NCI-H460 (cell line): ENCODE results near the gene RAB21. TPM values are rescaled to one million over a fixed set of nuclear protein-coding genes. Genes with fewer than 3 reads are reported as not detected.
A peak's percentile ranks its signal among the peaks of the same experiment; 100 is the strongest.
"Not testable (repeated sequence)": the region's sequence is repeated elsewhere in the genome, so short reads cannot be mapped to it uniquely, and the experiment has no call there.

Source experiments
- DNase-seq: peaks from one replicate; pipeline ENCODE4 v3.0.0-alpha.2; 2016; ENCODE audit warnings: low read depth; ENCODE audit errors: extremely low read depth
- total RNA-seq: library from RNA; depleted of rRNA; stranded (reverse); fragments of >200 nt; shearing (Covaris generic); gene quantifications from 2 replicates; pipeline ENCODE4 v1.2.3, GENCODE V29; 2014

RAB21 gene
- total RNA-seq, 1 experiment from 2014 or later, result 45.2 TPM

DNA sequence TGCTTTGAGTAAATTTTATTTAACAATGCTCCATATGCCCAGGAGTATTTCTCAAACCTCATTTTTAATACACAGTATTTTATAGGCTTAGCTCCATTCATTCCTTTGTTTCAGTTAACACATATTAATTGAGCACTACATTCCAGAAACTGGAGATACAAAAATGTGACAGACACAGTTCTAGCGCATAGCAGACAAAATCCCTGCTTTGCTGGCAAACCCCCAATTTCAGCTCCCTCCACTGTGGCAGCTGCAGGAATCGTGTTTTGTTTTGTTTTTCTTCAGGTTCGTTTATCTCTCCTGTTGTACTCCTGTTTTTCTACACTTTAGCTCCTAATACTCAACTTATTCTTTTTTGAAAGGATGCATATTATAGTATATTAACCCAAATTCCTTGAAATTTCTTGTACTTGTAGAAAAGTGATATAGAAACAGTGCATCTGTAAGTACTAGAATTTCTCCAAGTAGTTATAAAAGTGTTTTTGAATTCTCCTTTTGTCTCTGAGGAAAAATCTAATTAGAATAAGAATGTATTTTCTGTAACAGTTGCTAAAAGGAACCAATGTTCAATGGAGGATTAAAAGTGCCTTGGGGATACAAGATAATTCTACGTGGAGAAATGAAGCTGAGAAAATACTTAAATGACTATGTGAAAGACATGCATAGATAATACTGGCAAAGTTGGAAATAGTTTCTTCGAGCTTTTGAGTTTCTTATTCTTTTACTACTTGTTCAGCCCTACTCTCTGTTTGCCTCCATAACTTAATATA, 6.4 kb upstream of the RAB21 start:
- DNase-seq, result no peak

DNA sequence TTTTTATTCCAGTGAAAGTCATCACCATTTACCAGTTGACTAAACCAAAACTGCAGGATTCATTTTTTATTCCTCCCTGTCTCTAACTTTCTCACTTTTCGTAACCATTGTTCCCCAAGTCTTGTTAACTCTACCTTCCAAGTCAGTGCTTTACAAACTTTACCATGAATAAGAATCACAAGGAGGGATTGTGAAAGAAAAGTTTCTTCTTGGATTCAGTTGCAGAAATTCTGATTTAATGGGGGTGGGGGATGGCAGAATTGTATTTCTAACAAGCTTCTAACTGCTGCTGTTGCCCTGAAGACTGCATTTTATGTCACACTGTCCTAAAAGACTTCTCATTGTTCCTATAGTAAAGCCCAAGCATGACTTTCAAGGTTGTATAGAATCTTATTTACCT, 5.0 kb upstream of the RAB21 start:
- no peak for DNase-seq

DNA sequence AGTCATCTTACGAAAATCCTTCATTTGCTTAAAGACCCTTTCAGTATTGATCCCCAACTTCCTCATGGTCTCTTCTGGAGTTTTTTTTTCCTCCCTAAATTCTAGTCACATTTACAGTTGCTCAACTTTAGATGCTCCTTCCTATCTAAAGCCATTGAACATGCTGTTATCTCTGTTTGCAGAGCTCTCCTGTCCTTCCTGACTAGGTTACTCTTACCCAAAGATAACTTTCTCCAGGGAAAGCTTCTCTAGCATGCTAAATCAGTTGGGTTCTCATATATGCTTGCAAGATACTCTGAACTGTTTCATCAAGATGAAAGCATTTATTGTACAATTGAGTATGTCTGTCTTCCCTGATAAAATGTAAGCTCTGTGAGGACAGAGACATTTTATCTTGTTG, 1.8 kb upstream of the RAB21 start:
- DNase-seq, result no peak

DNA sequence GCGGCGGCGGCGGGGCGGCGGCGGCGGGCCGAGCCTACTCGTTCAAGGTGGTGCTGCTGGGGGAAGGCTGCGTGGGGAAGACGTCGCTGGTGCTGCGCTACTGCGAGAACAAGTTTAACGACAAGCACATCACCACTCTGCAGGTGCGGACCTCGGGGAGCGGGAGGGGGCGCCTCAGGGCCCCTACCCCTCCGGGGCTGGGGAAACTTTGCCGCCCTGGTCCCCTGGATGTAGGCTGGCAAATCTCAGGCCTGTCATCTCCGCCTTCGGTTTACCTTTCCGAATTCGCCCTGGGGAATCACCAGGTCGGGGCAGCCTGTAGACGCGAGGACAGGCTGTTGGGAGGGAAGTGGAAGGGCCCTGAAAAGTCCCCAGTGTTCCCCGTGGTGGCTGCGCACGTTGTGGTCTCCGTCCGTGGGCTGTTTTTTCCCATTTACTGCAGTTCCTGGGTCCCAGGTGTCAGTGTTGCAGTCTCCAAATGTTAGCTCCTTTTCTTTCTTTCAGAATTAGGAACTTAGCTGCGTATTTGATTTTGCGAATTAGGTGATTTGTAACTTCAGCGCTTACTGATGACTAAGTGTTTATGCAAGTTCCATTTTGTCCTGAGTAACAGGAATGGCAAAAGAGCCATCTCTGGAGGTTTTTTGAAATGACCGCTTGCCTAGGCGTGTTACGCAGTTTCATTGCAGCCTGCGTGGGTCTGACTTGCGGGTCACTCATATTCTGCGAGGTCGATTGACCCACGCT, 656 bp downstream of the RAB21 start:
- no peak for DNase-seq

DNA sequence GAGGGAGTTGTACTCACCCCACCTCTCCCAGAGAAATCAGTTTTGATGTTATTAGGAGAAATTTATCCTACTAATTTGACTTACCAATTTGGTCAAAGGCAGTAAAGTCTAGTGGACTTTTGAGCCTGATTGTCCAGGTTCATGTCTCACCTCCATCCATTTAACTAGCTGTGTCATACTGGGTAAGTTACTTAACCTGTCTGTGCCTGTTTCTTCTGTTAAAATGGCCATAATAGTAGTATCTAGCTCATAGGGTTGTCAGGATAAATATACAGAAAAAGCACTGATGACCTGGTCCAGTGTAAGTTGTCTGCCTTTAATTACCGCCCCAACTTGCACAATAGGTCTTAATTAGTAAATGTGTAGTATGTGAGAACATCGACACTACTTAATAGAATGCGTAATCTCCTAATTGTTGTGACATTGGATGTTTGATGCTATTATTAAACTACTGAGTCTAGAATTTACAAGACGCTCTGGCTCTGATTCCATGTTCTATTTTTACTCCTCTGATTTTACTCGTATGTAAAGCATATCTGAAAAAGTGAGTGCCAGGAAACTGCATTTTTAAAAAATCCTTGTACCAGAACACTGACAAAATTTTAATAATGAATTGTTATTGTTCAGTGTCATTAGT, 1.5 kb downstream of the RAB21 start:
- no peak for DNase-seq

DNA sequence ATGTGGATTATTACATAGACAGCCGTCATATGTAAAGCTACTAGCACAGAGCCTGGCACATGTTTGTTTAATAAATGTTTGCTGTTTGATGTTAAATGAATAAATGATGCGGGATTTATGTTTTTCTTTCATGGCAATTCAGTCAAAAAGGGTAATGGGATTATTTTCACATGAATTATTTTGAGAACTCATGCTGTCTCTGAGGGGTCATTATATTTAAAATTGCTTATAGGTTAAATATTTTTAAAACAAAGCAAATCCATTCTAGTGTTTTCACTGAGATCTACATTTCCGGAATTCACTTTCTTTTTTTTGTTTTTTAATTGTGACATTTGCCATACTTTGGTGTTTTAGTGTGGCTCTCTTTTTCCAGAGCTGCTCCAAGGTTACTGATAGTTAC, 5.3 kb downstream of the RAB21 start:
- no peak for DNase-seq

DNA sequence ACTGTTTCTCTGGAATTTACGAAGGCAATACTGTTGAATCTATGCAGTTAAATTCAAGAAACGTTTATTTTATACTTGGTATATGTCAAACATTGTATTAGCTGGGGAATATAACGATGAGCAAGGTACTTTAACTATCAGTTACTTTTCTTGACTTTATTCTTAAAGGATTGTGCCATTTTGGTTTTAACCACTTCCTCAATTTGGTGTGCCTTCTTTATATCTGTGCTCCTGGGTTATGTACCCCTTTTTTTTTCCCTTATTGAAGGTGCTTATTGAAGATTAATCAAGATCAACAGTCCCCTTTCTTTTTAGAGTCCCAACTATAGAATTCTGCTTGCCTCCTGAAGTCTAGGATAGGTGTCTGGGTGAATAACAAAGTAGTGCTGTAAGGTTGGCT, 5.8 kb downstream of the RAB21 start:
- DNase-seq, result no peak

DNA sequence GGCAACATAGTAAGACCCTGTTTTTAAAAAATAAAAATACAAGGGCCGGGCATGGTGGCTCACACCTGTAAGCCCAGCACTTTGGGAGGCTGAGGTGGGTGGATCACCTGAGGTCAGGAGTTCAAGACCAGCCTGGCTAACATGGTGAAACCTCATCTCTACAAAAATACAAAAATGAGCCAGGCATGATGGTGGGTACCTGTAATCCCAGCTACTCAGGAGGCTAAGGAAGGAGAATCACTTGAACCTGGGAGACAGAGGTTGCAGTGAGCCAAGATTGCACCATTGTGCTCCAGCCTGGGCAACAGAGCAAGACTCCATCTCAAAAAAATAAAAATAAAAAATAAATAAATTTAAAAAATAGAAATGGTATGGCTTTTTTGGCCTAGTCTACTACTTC, 6.7 kb downstream of the RAB21 start:
- DNase-seq, result not testable (repeated sequence)

DNA sequence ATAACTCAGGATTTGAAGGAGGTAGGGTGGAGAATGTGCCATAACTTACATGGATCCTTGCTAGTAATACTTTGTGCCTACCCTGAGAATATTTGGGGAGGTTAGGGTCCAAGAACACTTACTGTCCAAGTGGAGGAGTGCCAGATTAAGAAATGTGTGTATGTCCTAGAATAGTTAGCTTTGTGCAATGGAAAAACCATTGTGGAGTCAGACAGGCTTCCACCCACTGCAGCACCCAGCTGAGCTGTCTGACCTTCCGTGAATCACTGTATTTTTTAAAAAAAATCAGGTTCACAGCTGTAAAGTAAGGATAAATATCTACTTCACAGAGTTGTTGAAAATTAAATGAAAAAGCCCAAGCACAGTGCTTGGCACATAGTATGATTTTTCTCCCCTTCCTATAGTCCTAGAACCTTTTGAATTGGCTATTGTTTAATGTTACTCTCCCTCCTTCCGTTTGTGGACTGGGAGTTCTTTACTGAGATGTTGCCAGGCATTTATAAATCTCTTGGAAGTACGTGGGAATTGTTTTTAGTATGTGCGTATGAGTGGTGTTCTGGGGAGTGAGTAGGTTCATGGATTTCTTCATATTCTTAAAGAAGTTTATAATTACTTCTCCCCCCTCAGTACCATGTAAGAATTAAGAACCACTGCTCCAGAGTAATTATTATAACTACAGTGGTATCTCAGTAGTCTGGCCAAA, 9.2 kb downstream of the RAB21 start:
- no peak for DNase-seq

DNA sequence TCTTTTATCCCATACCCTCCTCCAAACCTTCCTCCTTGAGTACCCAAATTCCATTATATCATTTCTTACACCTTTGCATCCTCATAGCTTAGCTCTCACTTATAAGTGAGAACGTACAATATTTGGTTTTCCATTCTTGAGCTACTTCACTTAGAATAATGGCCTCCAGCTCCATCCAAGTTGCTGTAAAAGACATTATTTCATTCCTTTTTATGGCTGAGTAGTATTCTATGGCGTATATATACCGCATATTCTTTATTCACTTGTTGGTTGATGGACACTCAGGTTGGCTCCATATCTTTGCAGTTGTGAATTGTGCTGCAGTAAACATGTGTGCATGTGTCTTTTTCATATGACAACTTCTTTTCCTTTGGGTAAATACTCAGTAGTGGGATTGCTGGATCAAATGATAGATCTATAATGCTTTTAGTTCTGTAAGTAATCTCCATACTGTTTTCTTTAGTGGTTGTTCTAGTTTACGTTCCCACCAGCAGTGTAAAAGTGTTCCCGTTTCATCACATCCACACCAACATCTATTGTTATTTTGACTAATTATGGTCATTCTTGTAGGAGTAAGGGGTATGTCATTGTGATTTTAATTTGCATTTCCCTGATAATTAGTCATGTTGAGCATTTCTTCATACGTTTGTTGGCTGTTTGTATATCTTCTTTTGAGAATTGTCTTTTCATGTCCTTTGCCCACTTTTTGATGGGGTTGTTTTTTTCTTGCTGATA, 10.1 kb downstream of the RAB21 start:
- no peak for DNase-seq

DNA sequence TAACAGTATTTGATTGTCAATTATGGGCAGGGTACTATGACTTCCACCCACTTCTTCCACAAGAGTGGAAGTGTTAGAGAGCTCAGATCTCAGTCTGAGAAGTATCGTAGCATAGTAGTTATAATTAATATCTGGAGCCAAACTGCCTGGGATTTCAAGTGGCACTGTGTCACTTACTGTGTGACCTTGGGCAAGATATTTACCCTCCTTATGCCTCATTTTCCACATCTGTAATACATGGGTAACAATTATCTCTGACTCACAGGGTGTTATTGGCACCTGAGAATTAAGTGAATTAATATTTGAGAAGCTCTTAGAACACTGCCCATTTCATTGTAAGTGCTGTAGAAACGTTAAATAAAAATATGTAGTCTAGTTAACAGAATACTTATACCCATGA, 11.5 kb downstream of the RAB21 start:
- DNase-seq, result no peak

DNA sequence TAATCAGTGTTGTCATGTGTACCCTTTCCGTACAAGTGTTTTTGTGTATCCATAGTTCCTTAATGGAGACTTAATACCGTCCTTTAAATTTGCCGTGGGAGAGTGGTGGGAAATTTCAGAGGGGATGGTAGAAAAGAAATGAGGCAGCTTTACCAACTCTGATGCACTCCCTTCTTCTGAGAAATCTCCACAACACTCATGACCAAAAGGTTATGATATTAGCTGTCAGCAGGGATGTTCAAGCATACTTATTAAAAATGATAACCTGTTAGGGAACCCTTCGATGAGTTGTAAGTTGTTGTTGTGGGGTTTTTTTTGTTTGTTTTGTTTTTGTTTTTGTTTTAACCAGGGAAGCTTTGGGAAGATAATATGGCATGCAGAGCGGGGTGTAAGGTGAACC, 12.5 kb downstream of the RAB21 start:
- DNase-seq, result no peak

DNA sequence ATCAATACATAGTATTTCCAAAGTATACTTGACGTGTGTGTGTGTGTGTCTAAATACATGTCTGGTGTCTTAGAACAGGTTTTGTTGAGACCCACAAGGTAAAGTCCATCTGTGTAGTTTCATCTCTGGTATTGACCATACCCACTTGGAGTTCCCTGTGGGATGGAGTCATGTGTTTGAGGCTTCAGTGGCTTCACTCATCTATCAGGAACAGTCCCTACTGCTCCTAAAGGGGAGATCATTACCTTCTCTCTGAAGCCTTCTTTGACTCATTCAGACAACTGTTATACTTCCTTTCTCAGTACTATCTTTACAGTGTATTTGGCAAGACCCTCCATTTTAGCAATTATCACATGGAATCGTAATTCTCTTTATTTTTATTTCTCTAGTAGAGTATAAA, 14.2 kb downstream of the RAB21 start:
- no peak for DNase-seq

DNA sequence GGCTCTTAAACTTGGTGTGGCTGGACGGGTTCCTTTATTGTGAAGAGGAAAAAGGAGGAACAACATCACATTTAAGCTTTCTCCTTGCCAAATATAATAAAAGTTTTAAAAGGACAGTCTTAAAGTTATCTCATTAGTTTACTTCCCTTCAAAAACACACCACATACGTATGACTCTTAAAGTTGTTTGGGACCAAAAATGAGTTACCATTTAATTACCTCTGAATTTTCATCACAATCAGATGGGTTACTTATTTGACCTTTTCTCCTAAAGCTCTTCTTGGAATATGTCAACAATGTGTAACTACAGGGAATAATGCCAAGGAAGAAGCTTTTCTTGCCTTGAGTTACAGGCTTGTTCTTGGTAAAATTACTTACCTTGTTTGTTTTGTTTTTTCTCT, 16.4 kb downstream of the RAB21 start:
- no peak for DNase-seq

DNA sequence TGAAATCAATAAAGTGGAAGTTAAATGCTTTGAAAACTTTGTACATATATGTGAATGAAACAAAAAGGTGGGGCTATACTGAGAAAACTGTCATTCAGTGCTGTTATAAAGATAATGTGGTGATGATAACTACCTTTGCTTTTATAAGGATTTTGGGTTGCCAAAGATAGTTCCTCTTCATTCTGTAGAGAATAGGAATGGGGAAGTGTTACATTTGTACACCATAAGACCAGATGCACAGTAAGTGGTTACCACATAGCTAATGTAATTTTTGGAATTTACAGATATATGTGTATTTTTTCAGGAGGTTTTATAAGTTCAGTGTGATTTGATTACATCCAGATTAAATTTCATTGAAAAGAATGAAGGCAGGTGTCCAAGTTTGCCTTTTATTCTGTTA, 18.1 kb downstream of the RAB21 start:
- no peak for DNase-seq

DNA sequence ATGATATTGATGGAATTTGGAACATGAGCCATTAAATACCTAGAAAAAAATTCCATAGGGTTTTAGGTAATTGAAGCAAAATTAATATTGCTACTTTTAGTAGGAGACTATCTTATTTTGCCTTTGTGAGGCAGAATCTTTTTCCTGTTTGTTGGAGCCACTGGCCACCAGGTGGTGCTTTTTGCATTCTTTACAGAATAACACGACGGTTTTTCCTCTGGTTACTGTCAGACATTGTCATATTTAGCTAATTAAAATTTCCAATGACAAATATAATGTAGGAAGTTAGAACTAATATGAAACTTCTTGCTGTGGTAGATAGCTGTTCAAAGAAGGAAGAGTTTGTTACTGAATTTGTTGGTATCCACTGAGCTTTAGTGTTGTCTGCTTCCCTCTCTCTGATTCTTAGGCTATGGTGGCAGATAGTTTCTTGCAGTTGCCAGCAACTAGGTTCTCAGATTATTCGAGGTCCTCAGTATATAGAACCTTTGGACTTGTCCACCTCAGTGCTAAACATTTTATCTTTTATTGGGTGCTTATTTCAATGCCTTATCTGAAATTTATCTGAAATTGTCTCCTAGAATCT, 25.7 kb downstream of the RAB21 start:
- peak; percentile 39 for DNase-seq

DNA sequence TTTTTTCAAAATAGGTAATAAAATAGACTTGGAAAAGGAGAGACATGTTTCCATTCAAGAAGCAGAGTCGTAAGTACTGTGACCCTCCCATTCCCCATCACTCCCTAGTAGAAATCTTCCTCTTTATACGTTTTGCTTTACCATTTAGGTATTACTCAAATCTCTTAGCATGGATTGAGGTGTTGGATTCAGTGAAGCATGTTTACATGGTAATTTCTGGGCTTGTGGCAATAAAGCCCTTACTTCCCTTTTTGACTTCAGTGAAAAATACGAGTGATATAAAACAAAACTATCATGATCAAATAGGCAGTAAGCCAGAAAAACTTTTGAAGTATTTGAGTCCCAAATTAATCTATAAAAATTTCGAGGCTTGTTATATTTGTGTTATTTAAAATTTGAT, 27.4 kb downstream of the RAB21 start:
- DNase-seq, result no peak

DNA sequence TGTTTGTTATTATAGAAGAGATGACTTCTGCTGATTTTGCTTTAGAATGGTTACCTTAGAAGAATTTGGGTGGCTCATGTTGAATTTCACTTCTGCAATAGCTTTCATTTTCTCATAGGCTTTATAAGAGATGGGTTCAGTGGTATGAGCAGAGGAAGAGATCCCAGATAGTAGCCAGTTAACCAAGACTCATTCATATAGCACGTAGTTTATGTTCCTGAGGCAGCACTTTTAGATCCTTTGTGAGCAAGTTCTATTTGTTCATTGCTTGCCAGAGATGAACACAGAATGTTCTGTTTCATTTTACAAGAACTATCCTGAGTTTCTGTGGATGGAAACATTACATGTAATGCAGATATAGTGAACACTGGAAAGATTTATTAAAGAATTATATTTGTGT, 32.2 kb downstream of the RAB21 start:
- DNase-seq, result no peak

DNA sequence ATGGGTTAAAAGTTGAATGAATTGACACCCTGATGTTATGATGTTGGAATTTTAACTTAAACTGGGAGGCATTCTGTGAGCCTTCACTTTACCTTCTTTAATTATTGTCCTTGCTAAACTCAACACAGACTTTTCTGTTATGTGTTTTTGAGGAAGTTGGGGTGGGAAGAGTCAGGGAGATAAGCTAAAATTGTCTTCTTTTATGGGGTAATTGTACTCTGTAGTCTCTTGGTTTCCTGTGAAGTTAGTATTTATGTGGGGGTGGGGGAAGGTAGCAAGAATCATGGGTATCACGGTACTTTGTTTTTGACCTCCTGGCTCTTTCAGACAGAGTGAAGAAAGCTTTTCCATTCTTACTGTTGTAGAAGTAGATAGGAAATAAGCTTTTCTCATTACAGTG, 32.9 kb downstream of the RAB21 start:
- no peak for DNase-seq

DNA sequence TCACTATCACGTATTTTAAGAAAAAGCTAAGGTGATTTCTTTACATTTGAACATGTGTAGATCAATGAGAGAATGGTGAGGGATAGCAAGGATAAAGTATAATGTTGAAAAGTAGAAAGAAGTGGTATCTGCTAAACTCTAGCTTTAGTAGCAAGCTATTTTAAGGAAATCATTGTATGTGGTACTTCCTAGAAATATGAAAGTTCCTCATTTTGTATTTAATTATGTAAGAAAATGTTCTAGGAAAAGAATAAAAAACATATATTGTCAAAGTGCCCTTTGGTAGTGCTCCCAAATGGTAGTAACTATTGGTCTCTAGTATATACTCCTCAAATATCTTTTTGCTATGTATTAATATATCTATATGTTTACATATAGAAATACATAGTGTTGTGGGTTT, 35.7 kb downstream of the RAB21 start:
- DNase-seq, result no peak
